HG02840 (cell line): Measurements from ENCODE around the gene DCTN4.
"Not testable (repeated sequence)": the region's sequence is repeated elsewhere in the genome, so short reads cannot be mapped to it uniquely, and the experiment has no call there.

ENCODE experiments used
- ATAC-seq: cut with Tn5 transposase; IDR thresholded peaks from one replicate; pipeline ENCODE4 v1.9.1; 2021; ENCODE audit warnings: mild to moderate bottlenecking, moderate library complexity, moderate number of reproducible peaks; ENCODE audit not compliant: unreplicated experiment, low FRiP score

DCTN4 gene

GRCh38 chr5:150758531-150759333 lies at the start of gene DCTN4:
TSS of gene DCTN4 (minus strand) at chr5:150759017. CDS start at chr5:150758993, 24 bp downstream.
- ATAC-seq = peak; percentile 94

DNA sequence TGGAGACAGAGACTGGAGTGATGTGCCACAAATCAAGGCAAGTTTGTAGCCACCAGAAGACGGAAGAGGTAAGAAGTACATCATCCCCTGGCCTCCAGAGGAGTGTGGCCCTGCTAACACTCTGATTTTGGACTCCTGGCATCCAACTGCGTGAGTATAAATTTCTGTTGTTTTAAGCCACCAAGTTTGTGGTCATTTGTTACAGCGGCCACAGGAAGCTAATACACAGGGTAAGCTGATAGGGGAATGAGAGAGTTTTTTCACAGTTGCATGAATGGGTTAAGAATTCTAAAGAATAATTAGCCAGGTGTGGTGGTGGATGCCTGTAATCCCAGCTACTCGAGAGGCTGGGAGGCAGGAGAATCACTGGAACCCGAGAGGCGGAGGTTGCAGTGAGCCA lies 45.6 kb upstream of the DCTN4 start:
- ATAC-seq = no peak

- ATAC-seq = no peak
These were observed 42.5 kb upstream of the DCTN4 start for GRCh38 chr5:150801117-150801927.

GRCh38 chr5:150797384-150797783 lies 38.6 kb upstream of the DCTN4 start:
- no peak for ATAC-seq

DNA sequence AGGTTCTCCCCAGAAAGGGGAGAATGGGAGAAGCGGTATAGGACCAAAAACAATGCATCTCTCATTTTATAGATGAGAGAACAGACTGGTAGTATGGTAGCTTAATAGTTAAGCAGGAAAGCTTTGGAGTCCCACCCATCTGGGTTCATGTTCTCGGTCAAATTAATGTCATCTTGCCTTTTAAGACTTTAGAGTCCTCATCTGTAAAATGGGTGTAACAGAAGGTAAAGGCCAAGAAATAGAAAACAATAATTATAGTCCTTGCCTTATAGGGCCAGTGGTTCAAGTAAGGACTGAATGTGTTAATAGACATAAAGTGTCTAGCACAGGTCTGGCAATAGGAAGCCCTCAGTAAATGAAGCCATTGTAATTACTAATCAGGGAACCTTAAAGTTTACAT lies 36.1 kb upstream of the DCTN4 start:
- no peak for ATAC-seq

DNA sequence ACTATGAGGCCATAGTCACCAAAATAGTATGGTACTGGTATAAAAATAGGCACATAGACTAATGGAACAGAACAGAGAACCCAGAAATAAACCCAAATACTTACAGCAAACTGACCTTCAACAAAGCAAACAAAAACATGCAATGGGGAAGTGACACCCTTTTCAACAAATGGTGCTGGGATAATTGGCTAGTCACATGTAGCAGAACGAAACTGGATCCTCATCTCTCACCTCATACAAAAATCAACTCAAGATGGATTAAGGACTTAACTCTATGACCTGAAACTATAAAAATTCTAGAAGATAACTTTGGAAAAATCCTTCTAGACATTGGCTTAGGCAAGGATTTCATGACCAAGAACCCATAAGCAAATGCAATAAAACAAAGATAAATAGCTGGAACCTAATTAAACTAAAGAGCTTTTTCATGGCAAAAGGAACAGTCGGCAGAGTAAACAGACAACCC lies 34.6 kb upstream of the DCTN4 start:
- not testable (repeated sequence) for ATAC-seq

DNA sequence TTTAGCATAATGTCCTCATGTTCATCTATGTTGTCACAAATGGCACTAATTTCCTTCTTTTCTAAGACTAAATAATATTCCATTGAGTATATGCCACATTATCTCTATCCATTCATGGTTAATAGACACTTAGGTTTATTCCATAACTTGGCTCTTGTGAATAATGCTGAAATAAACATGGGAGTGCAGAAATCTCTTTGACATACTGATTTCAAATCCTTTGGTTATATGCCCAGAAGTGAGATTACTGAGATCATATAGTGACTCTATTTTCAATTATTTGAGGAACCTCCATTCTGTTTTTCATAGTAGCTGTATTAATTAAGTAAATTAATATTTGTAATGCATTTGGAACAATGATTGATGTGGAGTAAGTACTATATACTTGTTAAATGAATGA lies 32.7 kb upstream of the DCTN4 start:
- ATAC-seq = no peak

- ATAC-seq = peak; percentile 92
These were observed 31.3 kb upstream of the DCTN4 start for GRCh38 chr5:150789943-150790611.

DNA sequence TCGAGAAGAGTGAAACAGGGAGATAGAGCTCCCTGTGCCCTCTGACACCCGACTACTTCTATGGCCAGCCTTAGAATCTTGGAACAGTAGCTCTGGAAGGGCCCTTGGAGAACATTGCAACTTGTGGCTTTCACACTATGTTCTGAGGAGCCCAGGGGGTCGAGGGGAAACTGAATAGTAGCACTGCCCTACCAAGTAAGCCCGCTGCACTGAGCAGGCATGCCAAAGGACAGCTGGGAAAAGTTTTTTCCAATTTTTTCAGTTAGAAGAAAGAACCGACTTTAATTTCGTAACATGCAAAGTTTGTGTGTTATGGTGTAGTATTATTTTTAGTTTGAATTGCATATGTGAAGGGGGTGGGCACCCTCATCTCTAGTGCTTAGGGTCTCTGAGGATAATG lies 30.6 kb upstream of the DCTN4 start:
- ATAC-seq = no peak

DNA sequence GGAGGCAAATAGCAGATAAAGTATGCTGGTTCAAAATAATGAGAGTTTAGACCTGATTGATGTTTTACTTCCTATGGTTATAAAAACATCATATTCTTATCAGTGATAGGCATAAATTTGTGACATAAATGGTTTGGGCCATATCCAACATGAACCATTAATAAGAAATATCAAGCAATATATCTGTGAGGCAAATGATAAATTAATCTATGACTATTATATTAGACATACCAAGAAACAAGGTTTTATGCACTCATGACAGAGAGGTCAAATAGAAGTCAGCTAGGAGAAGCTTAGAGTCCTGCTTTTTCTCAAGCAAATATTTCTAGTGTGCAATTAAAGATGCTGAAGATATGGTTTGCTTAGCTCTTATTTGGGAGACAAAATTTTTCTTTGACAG lies 30.2 kb upstream of the DCTN4 start:
- ATAC-seq = no peak

- no peak for ATAC-seq
These were observed 28.8 kb upstream of the DCTN4 start for GRCh38 chr5:150787656-150788055.

DNA sequence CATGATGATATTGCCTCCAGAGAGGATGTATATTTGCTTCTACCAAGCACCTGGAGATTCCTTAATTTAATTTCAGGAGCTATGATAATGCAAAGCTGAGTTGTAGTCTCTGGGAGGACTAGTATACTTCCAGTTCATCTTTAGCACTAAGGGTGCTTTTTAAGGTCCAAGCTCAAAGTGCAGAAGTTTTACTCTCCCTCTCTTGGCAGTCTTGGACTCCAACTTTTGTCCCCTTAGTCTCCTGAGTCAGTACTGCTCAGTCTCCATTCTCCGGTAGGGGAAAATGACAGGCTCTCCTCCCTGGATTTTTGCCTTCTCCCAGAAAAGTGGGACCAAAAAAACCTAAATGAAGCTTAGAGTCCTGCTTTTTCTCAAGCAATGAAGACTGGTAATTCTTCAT lies 28.1 kb upstream of the DCTN4 start:
- no peak for ATAC-seq

GRCh38 chr5:150785950-150786349 lies 27.1 kb upstream of the DCTN4 start:
- no peak for ATAC-seq

DNA sequence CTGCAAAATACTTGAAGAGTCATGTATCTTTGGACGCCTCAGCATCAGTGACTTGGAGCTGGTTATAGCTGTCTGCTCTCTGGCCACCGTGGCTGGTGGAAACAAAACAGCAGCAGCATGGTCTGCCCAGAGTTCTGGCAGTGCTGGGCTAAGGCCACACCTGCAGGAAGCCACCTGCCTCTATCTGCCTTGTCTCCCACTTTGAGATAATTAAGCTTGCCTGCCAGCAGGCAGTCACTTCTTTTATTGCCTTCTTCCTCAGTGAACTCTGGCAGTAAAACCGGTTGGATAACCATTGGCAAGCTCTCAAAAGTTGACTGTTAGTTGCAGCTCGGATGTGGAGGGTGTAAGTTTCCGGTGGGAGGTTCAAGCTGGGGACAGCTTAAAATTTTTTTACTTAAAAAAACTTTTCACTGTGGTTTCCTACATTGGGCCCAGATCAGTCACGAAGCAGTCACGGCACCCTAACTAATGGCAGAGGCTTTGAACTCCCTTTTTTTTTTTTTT lies 24.7 kb upstream of the DCTN4 start:
- peak; percentile 41 for ATAC-seq

- no peak for ATAC-seq
These were observed 24.0 kb upstream of the DCTN4 start for GRCh38 chr5:150782850-150783249.

- ATAC-seq = no peak
These were observed 23.1 kb upstream of the DCTN4 start for GRCh38 chr5:150781706-150782614.

- no peak for ATAC-seq
These were observed 22.0 kb upstream of the DCTN4 start for GRCh38 chr5:150780816-150781221.

DNA sequence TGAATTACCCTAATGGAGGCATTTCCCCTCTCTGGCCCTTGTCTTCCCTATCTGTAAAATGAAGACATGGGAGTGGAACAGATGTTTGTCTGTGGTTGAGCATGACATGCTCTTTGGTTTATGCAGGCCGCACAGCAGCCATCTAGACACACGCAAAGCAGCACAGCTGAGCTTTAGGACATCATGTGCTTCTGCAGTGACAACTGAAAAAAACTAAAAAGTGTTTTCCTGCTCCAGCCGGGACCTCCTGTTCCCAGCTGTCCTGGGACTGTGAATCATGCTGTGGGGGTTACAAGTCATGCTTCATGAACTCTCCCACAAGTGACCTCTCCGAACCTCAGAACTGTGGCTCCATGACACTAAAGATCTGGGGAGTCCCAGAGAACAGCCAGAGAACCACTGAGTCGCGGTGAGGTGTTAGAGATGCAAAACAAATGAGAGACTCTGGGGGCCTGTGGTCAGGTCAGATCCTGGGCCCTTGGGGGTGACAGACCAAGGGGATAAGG lies 21.4 kb upstream of the DCTN4 start:
- peak; percentile 62 for ATAC-seq

DNA sequence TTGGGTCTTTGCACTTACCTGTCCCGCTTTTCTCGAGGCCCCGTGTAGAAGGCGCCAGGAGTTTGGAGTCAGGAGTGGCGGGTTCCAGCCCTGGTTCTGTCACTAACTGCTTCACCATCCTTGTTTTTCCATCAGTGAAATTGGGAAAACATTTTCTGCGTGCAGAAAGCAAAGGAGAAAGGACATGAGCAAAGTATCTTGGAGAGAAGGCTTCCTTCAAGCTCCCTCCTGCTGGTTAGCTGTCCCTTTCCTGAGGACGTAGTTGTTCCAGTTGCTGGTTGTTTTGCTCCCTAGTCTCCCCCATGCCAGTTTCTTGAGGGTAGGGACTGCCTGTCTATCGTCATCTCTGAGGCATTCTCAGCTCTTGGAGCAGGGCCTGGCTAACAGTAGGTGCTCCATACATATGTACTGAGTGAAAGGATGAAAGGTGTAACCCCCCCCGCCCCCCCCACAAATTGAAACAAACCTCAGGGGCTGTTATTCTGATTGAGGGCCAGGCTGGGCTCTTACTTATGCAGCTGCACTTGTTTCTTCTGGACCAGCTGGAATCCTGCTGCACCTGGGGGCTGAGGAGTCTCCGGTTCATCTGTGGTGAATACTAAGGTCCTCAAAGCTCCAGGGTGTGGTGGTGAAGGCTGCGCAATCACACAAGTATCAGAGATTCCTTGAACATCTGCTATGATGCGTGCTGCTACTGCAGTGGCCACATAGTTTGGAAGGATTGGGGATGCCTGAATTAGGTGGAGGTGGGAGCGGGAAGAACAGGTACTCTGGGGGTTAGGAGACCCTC lies 20.8 kb upstream of the DCTN4 start:
- peak; percentile 2 for ATAC-seq
